Stimulated activated CD8-positive, alpha-beta memory T cell treated with anti-CD3 and anti-CD28 coated beads, Interleukin-4, amount 100 ng/mL, for 48 hours (primary cell): ENCODE results near the gene HTRA2.
"Not testable (repeated sequence)": the region's sequence is repeated elsewhere in the genome, so short reads cannot be mapped to it uniquely, and the experiment has no call there.

Experiments used
- DNase-seq: peaks from one replicate; pipeline ENCODE4 v3.0.0-alpha.2; 2020

The HTRA2 gene

DNA sequence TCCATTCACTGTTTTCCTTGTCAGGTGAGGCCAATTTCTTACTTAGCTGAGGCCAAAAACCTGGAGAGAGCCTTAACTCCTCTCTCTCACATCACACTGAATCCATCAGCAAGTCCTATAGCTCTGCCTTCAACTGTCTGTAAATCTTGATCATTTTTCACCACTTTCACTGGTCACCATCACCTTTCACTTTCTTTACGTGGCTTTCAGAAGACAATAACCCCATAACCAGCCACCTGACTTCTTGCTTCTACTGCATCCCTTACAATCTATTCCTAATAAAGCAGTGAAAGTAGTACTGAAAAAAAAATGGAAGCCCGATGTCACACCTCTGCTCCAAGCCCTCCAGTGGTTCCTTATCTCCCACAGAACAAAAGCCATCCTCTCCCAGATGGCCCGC, 16.3 kb downstream of the HTRA2 start:
- DNase-seq, result no peak

DNA sequence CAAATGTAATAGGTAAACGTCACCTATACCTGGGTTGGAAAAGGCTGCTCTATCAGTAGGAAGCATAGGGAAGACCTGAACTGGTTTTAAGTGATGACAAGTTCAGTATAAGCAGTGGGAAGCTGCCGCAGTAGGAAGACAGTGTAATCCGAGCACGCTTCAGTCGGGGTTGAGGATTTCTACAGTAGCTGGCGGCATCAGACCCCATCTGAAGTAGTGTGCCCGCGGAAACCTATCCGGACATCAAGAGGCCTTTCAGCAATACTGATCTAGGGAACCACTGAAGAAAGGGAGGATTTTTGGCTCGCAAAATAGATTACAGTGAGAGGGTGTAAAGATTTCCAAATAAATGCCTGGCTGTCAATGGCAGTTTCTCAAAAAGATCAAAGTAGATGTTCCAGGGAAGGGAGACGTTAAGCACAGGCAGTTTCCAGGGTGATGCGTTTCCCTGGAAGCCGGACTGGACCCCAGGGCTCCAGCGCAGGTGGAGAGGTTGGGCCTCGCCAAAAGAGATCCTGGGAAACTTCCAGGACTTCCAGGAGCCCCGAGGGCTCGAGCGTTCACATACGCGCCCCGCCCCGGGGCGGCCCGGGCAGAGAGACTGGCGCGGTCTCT, 18.7 kb downstream of the HTRA2 start:
- DNase-seq, result no peak

DNA sequence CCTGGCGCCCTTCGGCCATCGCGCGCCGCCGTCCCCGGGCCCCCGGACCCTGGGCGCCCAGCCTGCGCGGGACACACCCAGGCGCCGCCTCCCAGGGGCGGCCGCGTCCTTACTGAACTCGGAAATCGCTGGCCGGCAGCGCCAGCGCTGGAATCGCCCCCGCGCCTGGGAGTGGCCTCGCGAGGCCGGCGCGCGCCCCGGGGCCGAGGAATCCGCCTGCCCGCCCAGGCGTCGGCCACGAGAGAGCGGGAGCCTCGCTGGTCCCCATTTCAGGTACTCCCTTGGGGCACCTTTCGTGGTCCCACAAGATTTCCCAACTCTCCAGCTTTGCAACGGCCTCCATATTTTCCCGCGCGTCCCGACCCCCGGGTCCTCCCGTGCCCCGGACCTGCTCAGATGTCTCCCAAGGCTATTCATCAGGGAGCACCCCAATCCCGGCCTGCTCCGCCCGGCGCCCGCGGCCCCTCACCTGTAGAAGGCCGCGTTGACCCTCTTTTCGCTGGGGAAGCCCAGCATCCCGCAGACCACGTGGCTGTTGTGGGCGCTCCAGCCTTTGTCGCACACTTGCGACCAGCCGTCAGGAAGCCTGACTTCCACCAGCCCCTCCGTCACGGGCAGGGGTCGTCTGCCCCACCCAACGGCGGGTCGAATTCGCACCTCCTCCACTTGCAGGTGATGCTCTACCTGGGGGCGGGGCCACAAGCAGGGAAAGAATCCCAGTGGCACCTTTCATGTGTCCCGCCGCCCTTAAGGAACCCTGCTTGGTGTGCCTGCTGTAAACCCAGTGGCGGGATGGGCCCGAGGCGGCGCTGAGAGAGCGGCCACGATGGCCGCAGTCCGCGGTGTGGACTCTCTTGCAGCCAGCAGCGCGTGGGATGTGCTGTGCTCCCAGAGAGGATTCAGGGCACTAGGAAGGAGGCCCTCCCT, 19.4 kb downstream of the HTRA2 start:
- DNase-seq, result peak; percentile 57

- no peak for DNase-seq
Observed at GRCh38 chr2:74550231-74550630, 20.5 kb downstream of the HTRA2 start.

DNA sequence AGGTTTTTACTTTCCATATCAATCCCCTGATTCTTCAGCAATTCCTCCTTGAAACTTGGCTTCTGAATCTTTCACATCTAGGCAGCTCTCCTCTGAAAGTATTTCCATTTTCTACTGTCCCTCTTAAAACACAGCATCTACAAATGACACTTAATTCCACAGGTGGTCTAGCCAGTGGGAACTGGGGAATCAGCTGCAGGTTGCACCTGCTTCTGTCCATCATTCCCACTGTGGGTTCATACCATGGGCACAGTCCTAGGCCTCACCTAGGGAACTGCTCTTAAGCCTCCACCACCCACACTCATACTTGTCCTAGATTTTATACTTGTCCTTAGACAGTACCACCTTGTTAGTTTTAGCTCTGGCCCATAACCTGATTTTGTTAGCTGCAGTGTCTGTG, 21.8 kb downstream of the HTRA2 start:
- DNase-seq, result no peak

- DNase-seq, result no peak
Observed at GRCh38 chr2:74551942-74552913, 22.5 kb downstream of the HTRA2 start.

DNA sequence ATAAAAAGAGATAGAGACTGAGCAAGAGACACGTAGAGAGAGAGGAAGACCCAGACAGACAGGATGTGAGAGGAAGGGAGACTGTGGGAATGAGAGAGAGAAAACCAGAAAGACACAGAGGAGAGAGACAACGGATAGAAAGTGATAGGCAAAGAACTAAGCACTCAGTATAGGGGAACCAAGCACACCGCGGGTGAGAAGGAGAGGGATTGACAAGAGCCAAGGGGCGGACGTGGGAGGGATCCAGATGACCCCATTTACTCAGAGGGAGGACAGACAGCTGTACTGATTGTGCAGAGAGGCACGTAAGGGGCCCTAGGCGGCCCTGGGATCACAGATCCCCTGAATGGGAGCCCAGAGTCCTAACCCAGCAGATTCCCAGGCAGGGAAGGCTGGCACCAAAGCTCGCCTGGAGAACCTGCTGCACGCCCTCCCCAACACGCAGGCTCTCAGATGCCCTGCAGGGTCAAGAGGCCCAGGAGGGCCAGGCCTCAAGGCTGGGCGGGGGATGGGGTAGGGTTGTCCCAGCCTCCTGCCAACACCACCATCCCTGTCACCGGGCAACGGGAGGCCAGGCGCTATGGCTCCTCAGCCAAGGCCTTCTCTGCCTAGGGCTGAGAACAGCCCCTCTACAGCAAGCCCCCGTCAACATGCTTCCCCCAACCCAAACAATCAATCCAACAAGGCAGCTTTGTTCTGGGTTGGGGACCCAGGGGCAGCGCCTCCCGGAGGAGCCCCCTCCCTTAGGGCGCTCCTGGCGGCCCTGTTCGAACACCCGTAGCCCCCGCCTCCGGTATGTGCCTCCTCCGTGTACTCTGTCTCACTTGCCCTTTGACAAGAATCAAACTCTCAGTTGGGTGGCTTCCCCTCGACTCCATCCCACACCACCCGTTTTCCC, 23.4 kb downstream of the HTRA2 start:
- DNase-seq, result no peak

DNA sequence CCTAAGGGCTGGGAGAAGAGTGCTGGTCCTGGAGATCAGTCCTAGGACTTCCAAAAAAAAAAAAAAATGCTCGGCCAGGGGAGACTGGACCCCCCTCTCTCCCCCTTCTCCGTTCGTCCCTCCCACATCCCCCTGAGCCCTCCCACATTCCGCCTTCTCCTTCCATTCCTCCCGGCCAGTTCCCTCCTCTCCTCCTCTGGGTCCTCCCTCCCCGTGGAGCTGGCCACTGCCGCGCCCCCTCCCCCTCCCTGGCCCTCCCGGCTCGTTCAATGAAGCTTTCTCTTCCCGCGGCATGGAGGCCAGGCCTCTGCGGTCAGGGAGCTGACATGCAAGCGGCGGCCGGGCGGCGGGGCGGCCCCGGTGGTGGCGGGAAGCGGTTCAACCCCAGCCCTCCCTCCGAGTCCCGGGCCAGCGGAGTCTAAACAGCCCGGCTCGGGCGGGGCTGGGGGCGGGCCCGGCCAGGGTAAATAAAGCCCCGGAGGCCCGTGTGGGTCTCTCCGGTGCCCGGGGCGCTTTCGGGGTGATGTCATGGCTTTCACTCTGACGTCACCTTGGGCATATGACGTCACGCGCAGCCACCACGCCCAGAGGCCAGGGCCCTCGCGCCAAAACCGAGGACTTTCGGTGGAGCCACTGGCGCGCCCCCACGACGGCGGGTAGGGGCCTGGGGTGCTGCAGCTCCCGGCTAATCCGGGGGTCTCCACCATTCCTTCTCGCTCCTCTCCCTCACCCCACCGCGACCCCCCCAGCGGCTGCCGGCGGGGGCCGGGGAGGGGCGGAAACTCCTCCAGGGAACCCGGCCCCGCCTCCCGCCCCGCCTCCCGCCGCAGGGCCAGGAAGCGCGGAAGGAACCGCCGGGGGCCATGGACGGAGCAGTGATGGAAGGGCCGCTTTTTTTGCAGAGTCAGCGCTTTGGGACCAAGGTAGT, 24.4 kb downstream of the HTRA2 start, which contains the start of the genes DOK1 and LOXL3:
Gene DOK1, plus strand, starts transcription at position 829 of the 928 bp plus-strand sequence. Its CDS starts 35 bp downstream, at position 864.
Gene LOXL3, minus strand, starts transcription at position 51 of the 928 bp plus-strand sequence. CDS start 1,308 bp downstream, outside the sequence.
- DNase-seq, result peak; percentile 91

GRCh38 chr2:74554820-74555531, 25.2 kb downstream of the HTRA2 start:
- DNase-seq, result peak; percentile 66

GRCh38 chr2:74555610-74556103, 25.9 kb downstream of the HTRA2 start:
- no peak for DNase-seq

- DNase-seq, result no peak
Observed at GRCh38 chr2:74556159-74556558, 26.4 kb downstream of the HTRA2 start.

DNA sequence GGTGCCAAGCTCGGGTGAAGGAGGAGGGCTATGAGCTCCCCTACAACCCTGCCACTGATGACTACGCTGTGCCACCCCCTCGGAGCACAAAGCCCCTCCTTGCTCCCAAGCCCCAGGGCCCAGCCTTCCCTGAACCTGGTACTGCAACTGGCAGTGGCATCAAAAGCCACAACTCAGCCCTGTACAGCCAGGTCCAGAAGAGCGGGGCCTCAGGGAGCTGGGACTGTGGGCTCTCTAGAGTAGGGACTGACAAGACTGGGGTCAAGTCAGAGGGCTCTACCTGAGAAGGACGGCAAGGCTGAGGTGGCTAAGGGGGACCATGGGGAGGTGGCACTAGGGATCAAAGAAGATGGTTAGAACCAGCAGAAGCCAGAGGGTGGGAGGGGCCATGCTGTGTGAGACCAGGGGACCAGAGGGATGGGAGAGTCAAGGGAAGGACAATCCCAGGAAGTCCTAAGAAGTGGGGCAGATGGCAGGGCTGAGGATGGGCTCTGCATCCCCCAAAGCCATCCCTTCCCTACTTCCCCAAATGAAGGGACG, 27.2 kb downstream of the HTRA2 start:
- DNase-seq, result no peak

DNA sequence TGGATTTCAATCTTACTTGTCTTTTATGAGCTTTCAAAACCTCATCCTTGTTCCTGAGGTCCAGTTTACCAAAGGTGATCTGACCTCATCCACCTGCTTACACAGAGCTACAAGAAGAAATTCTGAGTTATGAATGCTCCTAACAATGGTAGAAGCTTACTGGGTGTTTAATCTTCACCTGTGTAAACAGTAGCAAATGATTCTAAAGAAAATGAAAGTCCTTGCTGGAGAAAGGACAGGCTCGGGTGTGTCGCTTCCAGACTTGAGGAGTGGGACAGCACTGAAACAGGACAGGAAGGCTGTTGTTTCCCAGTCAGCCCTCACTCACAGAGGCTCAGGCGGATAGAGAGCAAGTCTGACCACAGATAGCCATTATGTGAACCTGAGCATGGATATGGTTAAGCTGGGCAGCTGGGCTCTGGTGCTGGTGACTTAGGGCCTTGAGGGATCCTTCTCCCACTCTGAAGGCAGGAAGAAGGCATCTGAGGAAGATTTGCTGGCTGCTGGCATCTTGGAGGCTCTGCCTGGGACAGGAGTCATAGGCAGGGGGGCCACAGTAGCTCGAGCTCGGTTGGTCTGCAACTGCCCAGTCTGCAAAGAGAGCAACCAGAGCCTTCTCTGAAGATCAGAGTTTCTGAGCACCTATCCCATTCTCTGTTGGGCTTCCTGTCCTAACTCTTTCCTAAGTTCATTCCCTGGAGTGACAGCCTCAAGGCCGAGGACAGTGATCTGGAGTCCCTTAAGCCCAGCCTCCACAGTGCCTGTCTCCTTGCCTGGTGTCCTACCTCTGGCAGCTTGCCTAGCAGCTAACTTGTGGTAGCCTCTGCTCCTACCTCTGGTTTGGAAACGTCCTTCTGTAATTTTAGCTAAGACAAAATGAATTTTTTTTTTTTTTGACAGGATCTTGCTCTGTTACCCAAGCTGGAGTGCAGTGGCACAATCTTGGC, 28.8 kb downstream of the HTRA2 start:
- no peak for DNase-seq

GRCh38 chr2:74559912-74560311, 30.2 kb downstream of the HTRA2 start:
- DNase-seq, result no peak

DNA sequence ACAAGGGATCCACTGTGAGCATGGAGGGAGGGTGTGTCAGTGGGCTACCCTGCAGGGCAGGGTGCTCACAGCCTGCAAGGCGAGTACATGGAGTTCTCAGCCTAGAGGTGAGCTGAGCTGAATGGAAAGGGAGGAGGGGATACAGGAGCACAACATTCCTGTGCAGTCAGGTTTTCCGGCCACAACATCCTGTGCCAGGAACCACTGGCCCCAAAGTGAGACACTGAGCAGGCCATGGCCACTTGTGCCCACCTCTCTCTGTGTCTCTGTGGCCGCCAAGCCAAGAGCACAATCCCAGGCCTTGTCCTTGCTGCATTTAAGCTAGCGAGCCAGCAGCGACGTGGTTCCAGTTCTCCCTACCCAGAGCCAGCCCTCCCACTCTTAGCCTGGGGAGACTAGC, 30.9 kb downstream of the HTRA2 start:
- no peak for DNase-seq

- not testable (repeated sequence) for DNase-seq
Observed at GRCh38 chr2:74561022-74561421, 31.3 kb downstream of the HTRA2 start.

DNA sequence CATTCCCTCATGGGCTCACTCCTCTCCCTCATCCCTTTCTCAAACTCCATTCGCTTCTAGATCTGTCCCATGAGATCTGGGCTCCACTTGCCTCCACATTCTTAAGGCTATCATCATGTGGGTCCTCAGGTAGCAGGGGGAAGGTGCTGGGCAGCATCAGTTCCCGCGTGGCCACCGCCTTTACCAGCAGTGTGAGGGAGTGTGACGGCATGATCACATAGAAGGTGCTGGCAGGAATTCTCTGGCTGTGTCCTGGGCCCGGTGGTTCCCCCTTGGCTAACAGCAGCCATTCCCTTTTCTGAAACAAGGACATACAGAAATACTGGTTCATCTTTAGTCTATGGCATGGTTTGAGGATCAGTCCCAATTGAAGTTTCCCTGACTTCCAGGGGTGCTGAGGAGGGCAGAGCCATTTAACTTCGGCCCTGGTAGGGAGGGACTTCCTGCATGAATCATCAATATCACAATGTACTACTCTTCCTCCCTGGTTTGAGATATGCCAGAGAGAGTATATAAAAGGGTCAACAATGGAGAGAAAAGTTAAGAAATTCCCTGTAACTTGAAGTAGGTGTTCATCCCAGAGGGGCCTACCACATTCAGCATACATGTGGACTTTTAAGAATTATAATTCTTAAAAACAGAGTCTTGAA, 32.5 kb downstream of the HTRA2 start:
- no peak for DNase-seq

- DNase-seq, result no peak
Observed at GRCh38 chr2:74564222-74564621, 34.5 kb downstream of the HTRA2 start.
